Astrocyte (in vitro differentiated cells and primary cell): ENCODE results near the gene CHCHD3.

Source experiments
- EZH2 ChIP-seq: IDR thresholded peaks from 2 replicates; pipeline ENCODE4 v1.6.1; 2012; ENCODE audit warnings: mild to moderate bottlenecking, low read length, inconsistent platforms; ENCODE audit not compliant: insufficient read depth
- TF ChIP-seq, protein P1 (sequence below): IDR thresholded peaks from 2 replicates; pipeline ENCODE4 v1.5.1; 2011; ENCODE audit warnings: low read depth, mild to moderate bottlenecking, inconsistent platforms, low read length, moderate library complexity; ENCODE audit not compliant: insufficient read depth

GRCh38 chr7:132882714-132883428 is 199.0 kb downstream of the CHCHD3 start:
- TF ChIP-seq, protein P1, sequence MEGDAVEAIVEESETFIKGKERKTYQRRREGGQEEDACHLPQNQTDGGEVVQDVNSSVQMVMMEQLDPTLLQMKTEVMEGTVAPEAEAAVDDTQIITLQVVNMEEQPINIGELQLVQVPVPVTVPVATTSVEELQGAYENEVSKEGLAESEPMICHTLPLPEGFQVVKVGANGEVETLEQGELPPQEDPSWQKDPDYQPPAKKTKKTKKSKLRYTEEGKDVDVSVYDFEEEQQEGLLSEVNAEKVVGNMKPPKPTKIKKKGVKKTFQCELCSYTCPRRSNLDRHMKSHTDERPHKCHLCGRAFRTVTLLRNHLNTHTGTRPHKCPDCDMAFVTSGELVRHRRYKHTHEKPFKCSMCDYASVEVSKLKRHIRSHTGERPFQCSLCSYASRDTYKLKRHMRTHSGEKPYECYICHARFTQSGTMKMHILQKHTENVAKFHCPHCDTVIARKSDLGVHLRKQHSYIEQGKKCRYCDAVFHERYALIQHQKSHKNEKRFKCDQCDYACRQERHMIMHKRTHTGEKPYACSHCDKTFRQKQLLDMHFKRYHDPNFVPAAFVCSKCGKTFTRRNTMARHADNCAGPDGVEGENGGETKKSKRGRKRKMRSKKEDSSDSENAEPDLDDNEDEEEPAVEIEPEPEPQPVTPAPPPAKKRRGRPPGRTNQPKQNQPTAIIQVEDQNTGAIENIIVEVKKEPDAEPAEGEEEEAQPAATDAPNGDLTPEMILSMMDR = no peak
- TF ChIP-seq EZH2 = no peak
